Measurements from ENCODE around the gene TRAPPC12.

The TRAPPC12 gene

DNA sequence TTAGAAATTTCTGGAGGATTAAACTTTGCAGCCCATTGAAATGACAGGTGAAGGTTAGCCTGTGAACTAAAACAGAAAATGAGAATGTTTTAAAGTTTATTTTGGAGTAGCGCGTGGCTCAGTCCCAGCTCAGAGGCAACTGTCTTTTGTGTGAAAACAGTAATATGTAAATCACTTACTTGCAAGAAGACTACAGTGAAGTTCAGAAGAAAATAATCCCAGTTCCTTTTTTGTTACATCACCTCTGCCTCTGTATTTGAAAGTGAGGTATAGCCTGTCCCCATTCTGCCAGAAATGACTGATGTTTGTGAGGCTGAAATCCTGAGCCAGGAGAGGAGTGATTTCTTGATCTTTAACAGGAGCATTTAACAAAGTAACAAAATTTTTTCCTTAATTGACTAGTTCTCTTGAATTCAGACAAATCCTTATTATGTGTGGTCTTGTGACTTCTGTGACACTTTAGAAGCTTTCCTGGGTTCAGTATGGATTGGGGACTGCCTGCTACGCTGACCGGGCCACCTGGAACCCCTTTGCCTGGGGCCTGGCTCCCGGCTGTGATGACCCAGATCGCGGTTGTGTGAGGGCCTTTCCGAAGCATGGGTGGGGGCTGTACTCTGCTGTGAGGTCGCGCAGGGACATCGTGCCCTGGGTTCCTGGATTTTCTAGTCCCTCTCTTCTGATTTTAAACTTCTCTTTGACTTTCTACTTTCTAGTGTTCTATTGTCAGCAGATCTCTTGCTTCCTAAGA is 24.3 kb downstream of the TRAPPC12 start:
- Histone ChIP-seq H3K9me3 (ENCODE audit: control insufficient read depth, low read length) (no peaks in the 10 kb centered on the region), H3K4me2 (ENCODE audit: low read length) (no peak overlapping the region), H3K36me3 (ENCODE audit: control insufficient read depth, insufficient read depth, low read length) (no peaks in the 10 kb centered on the region), H3K4me3 (ENCODE audit: low read depth, low read length) (no peak overlapping the region), H3K27ac (no peak overlapping the region), H2AFZ (no peak overlapping the region), H3K9ac (no peak overlapping the region), H3K4me1 (peaks cover 15% of the 10 kb centered on the region), H3K27me3 (ENCODE audit: control insufficient read depth, insufficient read depth, low read length) (no peaks in the 10 kb centered on the region), H3K79me2 (peaks cover 38% of the 10 kb centered on the region)
- TF ChIP-seq, protein P1, sequence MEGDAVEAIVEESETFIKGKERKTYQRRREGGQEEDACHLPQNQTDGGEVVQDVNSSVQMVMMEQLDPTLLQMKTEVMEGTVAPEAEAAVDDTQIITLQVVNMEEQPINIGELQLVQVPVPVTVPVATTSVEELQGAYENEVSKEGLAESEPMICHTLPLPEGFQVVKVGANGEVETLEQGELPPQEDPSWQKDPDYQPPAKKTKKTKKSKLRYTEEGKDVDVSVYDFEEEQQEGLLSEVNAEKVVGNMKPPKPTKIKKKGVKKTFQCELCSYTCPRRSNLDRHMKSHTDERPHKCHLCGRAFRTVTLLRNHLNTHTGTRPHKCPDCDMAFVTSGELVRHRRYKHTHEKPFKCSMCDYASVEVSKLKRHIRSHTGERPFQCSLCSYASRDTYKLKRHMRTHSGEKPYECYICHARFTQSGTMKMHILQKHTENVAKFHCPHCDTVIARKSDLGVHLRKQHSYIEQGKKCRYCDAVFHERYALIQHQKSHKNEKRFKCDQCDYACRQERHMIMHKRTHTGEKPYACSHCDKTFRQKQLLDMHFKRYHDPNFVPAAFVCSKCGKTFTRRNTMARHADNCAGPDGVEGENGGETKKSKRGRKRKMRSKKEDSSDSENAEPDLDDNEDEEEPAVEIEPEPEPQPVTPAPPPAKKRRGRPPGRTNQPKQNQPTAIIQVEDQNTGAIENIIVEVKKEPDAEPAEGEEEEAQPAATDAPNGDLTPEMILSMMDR (IDR thresholded peaks at IDR 0.05): no peak

DNA sequence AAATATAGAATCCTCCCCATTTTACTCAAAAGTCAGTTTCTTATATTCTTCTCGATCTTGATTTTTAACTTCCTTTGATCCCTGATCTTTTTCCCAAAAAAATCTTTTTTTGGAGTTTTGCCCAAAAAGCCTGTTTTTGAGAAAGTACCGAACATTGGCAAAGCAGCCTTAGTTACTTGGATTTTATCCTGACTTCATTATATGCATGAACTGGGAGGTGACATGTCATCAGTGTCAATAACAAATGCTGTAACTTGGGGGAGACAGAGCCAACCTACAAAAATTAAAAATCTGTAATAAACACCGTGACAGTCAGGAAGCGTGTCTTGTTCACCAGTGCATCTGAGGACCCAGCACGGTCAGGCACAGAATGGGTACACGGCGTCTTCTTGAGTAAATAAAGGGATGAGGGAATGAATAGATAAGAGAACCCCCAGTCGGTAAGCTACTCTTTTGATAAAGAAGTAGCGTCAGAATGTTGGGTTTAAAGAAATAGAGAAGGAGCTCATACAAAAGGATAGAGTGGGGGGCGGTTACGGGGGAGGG is 24.9 kb downstream of the TRAPPC12 start:
- H3K9ac ChIP-seq: no peak overlapping the region
- no peaks in the 10 kb centered on the region for H3K36me3 ChIP-seq (ENCODE audit: control insufficient read depth, insufficient read depth, low read length)
- no peaks in the 10 kb centered on the region for H3K27me3 ChIP-seq (ENCODE audit: control insufficient read depth, insufficient read depth, low read length)
- no peaks in the 10 kb centered on the region for H3K9me3 ChIP-seq (ENCODE audit: control insufficient read depth, low read length)
- H3K4me2 ChIP-seq (ENCODE audit: low read length): no peak overlapping the region
- TF ChIP-seq, protein P1 (IDR thresholded peaks at IDR 0.05): no peak
- H3K4me3 ChIP-seq (ENCODE audit: low read depth, low read length): no peak overlapping the region
- H2AFZ ChIP-seq: no peak overlapping the region
- H3K27ac ChIP-seq: no peak overlapping the region
- peaks cover 41% of the 10 kb centered on the region for H3K79me2 ChIP-seq
- H3K4me1 ChIP-seq: peaks cover 9% of the 10 kb centered on the region

DNA sequence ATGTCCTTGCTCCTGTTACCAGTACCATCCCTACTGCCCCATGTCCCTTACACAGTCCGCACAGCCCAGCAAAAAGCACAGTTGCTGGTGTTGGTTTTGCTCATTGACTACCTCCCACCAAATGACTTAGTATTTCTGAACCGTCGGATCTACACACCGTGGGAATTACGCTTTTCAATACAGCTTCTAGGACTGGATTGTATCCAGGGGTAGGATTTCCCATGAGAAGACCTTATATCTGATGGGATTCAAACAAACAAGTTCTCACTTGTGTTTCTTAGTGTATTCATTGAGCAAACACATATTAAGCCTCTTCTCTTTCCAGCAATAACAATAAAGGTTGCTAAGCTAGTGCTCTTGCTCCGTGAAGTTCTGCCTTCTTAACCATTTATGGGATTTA is 25.8 kb downstream of the TRAPPC12 start:
- no peak overlapping the region for H3K9ac ChIP-seq
- H3K27ac ChIP-seq: no peak overlapping the region
- TF ChIP-seq, protein P1 (IDR thresholded peaks at IDR 0.05): no peak

GRCh38 chr2:3405876-3406275 is 26.4 kb downstream of the TRAPPC12 start:
- H3K27me3 ChIP-seq (ENCODE audit: control insufficient read depth, insufficient read depth, low read length): no peaks in the 10 kb centered on the region
- no peak overlapping the region for H3K4me3 ChIP-seq (ENCODE audit: low read depth, low read length)
- peaks cover 51% of the 10 kb centered on the region for H3K79me2 ChIP-seq
- H3K4me1 ChIP-seq: no peaks in the 10 kb centered on the region
- no peak overlapping the region for H3K27ac ChIP-seq
- H3K9me3 ChIP-seq (ENCODE audit: control insufficient read depth, low read length): no peaks in the 10 kb centered on the region
- TF ChIP-seq, protein P1 (IDR thresholded peaks at IDR 0.05): no peak
- H3K4me2 ChIP-seq (ENCODE audit: low read length): no peak overlapping the region
- no peak overlapping the region for H3K9ac ChIP-seq
- H3K36me3 ChIP-seq (ENCODE audit: control insufficient read depth, insufficient read depth, low read length): no peaks in the 10 kb centered on the region
- no peak overlapping the region for H2AFZ ChIP-seq

More for the DNA sequence above, 25.8 kb downstream of the TRAPPC12 start:
- H3K79me2 ChIP-seq: peaks cover 48% of the 10 kb centered on the region
- peaks cover 2% of the 10 kb centered on the region for H3K4me1 ChIP-seq
- no peaks in the 10 kb centered on the region for H3K9me3 ChIP-seq (ENCODE audit: control insufficient read depth, low read length)
- H3K27me3 ChIP-seq (ENCODE audit: control insufficient read depth, insufficient read depth, low read length): no peaks in the 10 kb centered on the region
- no peak overlapping the region for H3K4me2 ChIP-seq (ENCODE audit: low read length)
- H3K36me3 ChIP-seq (ENCODE audit: control insufficient read depth, insufficient read depth, low read length): no peaks in the 10 kb centered on the region
- no peak overlapping the region for H2AFZ ChIP-seq
- H3K4me3 ChIP-seq (ENCODE audit: low read depth, low read length): no peak overlapping the region

GRCh38 chr2:3406501-3406900 is 27.0 kb downstream of the TRAPPC12 start:
- H3K79me2 ChIP-seq: peaks cover 53% of the 10 kb centered on the region
- no peaks in the 10 kb centered on the region for H3K9me3 ChIP-seq (ENCODE audit: control insufficient read depth, low read length)
- H3K4me1 ChIP-seq: no peaks in the 10 kb centered on the region
- H2AFZ ChIP-seq: no peak overlapping the region
- H3K36me3 ChIP-seq (ENCODE audit: control insufficient read depth, insufficient read depth, low read length): no peaks in the 10 kb centered on the region
- no peak overlapping the region for H3K27ac ChIP-seq
- no peak overlapping the region for H3K4me2 ChIP-seq (ENCODE audit: low read length)
- no peak overlapping the region for H3K9ac ChIP-seq
- TF ChIP-seq, protein P1 (IDR thresholded peaks at IDR 0.05): no peak
- H3K27me3 ChIP-seq (ENCODE audit: control insufficient read depth, insufficient read depth, low read length): no peaks in the 10 kb centered on the region
- H3K4me3 ChIP-seq (ENCODE audit: low read depth, low read length): no peak overlapping the region

All from parathyroid adenoma (tissue), 2 donors.